Activated CD4-positive, CD25-positive, alpha-beta regulatory T cell treated with anti-CD3 and anti-CD28 coated beads, Interleukin-2, amount 50 U/mL, for 24 hours (primary cell): Measurements from ENCODE around the gene ALOX12B.
"Not testable (repeated sequence)": the region's sequence is repeated elsewhere in the genome, so short reads cannot be mapped to it uniquely, and the experiment has no call there.

Experiments
- ATAC-seq, 2 donors: fragments of 150-1000 bp; cut with Tn5 transposase; one replicate each; pipeline ENCODE4 v1.10.0; 2021; ENCODE audit warnings: mild to moderate bottlenecking in 1 of 2, moderate library complexity in 1 of 2

The ALOX12B gene

GRCh38 chr17:8081876-8082275 lies 5.6 kb downstream of the ALOX12B start:
- ATAC-seq, result no peak

GRCh38 chr17:8080799-8081219 lies 6.7 kb downstream of the ALOX12B start:
- ATAC-seq, result no peak

GRCh38 chr17:8080208-8080798 lies 7.2 kb downstream of the ALOX12B start:
- no peak for ATAC-seq

GRCh38 chr17:8079291-8080207 lies 8.0 kb downstream of the ALOX12B start:
- ATAC-seq, result peak; percentile 85 to 88

- ATAC-seq, result not testable (repeated sequence)
Measured at GRCh38 chr17:8077939-8078338, 9.6 kb downstream of the ALOX12B start.

- no peak for ATAC-seq
Measured at GRCh38 chr17:8076502-8077266, 10.8 kb downstream of the ALOX12B start.

GRCh38 chr17:8075574-8076342 lies 11.8 kb downstream of the ALOX12B start:
- ATAC-seq, result no peak

GRCh38 chr17:8075081-8075480 lies 12.4 kb downstream of the ALOX12B start:
- no peak for ATAC-seq

- no peak for ATAC-seq
Measured at GRCh38 chr17:8074554-8074953, 13.0 kb downstream of the ALOX12B start.

- ATAC-seq, result peak; percentile 94
Measured at GRCh38 chr17:8073627-8074484, 13.7 kb downstream of the ALOX12B start.

- peak; percentile 26 to 41 for ATAC-seq
Measured at GRCh38 chr17:8072729-8073461, 14.6 kb downstream of the ALOX12B start.

- ATAC-seq, result no peak
Measured at GRCh38 chr17:8072341-8072728, 15.2 kb downstream of the ALOX12B start.

GRCh38 chr17:8071496-8071895 lies 16.0 kb downstream of the ALOX12B start:
- no peak for ATAC-seq

GRCh38 chr17:8069587-8069860 lies 18.0 kb downstream of the ALOX12B start:
- ATAC-seq, result no peak

GRCh38 chr17:8068736-8069586 lies 18.6 kb downstream of the ALOX12B start:
- ATAC-seq, result no peak

- ATAC-seq, result no peak
Measured at GRCh38 chr17:8067806-8068205, 19.7 kb downstream of the ALOX12B start.

GRCh38 chr17:8066841-8067775 lies 20.4 kb downstream of the ALOX12B start:
- ATAC-seq, result no peak

GRCh38 chr17:8064561-8065019 lies 22.9 kb downstream of the ALOX12B start:
- no peak for ATAC-seq
